ENCODE results near the gene KCNIP1. TPM values are rescaled to one million over a fixed set of nuclear protein-coding genes. Genes with fewer than 3 reads are reported as not detected.

The KCNIP1 gene
- total RNA-seq, 1 experiment from 2014 or later: not detected

- no peak overlapping the region for H3K4me3 ChIP-seq (replicated peaks in 1 of 2; ENCODE audit: low read depth in 1 of 2, low read length in 2 of 2)
- no peaks in the 10 kb centered on the region for H3K79me2 ChIP-seq (ENCODE audit: insufficient read depth, low read length)
- H2AFZ ChIP-seq (ENCODE audit: low read depth, low read length, poor library complexity, severe bottlenecking): no peak overlapping the region
- H3K27me3 ChIP-seq (ENCODE audit: insufficient read depth, low read length): peaks cover 24% of the 10 kb centered on the region; the same call in 1 of the 2 replicates
- POLR2A ChIA-PET: no interaction called here
- CTCF ChIA-PET: no interaction called here
- no peak overlapping the region for H3K4me2 ChIP-seq (ENCODE audit: low read length)
- peaks cover 0 to 3% of the 10 kb centered on the region in 2 experiments; a peak in 1 of 4 replicates for H3K4me1 ChIP-seq (ENCODE audit: control insufficient read depth in 1 of 2, insufficient read depth in 2 of 2, low read length in 2 of 2)
- ATAC-seq (no peak), DNase-seq (ENCODE audit: low read depth, low spot score) (no peak)
- no peak overlapping the region for H3K9ac ChIP-seq (ENCODE audit: low read length)
- TF ChIP-seq, protein P1, sequence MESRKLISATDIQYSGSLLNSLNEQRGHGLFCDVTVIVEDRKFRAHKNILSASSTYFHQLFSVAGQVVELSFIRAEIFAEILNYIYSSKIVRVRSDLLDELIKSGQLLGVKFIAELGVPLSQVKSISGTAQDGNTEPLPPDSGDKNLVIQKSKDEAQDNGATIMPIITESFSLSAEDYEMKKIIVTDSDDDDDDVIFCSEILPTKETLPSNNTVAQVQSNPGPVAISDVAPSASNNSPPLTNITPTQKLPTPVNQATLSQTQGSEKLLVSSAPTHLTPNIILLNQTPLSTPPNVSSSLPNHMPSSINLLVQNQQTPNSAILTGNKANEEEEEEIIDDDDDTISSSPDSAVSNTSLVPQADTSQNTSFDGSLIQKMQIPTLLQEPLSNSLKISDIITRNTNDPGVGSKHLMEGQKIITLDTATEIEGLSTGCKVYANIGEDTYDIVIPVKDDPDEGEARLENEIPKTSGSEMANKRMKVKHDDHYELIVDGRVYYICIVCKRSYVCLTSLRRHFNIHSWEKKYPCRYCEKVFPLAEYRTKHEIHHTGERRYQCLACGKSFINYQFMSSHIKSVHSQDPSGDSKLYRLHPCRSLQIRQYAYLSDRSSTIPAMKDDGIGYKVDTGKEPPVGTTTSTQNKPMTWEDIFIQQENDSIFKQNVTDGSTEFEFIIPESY (IDR thresholded peaks at IDR 0.05; ENCODE audit: extremely low read depth, insufficient replicate concordance, low read length): no peak
- no peak for TF ChIP-seq CEBPB (IDR thresholded peaks at IDR 0.05; ENCODE audit: low read depth)
- no peak for TF ChIP-seq POLR2A (IDR thresholded peaks at IDR 0.05; ENCODE audit: borderline replicate concordance, extremely low read depth, insufficient read depth, insufficient read length)
- TF ChIP-seq RAD21 (IDR thresholded peaks at IDR 0.05; ENCODE audit: low read depth): no peak
- no peak for TF ChIP-seq ELF1 (IDR thresholded peaks at IDR 0.05; ENCODE audit: borderline replicate concordance, low read depth)
- no peak for TF ChIP-seq SIN3A (IDR thresholded peaks at IDR 0.05; ENCODE audit: low read depth)
- no peak for TF ChIP-seq SP1 (IDR thresholded peaks at IDR 0.05; ENCODE audit: low read depth)
- no peak for TF ChIP-seq FOSL1 (IDR thresholded peaks at IDR 0.05; ENCODE audit: low read depth)
- TF ChIP-seq JUND (IDR thresholded peaks at IDR 0.05): no peak
- no peak for TF ChIP-seq EZH2phosphoT487 (IDR thresholded peaks at IDR 0.05; ENCODE audit: borderline replicate concordance)
- TF ChIP-seq, protein P2, sequence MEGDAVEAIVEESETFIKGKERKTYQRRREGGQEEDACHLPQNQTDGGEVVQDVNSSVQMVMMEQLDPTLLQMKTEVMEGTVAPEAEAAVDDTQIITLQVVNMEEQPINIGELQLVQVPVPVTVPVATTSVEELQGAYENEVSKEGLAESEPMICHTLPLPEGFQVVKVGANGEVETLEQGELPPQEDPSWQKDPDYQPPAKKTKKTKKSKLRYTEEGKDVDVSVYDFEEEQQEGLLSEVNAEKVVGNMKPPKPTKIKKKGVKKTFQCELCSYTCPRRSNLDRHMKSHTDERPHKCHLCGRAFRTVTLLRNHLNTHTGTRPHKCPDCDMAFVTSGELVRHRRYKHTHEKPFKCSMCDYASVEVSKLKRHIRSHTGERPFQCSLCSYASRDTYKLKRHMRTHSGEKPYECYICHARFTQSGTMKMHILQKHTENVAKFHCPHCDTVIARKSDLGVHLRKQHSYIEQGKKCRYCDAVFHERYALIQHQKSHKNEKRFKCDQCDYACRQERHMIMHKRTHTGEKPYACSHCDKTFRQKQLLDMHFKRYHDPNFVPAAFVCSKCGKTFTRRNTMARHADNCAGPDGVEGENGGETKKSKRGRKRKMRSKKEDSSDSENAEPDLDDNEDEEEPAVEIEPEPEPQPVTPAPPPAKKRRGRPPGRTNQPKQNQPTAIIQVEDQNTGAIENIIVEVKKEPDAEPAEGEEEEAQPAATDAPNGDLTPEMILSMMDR (IDR thresholded peaks at IDR 0.05 in 2 of 3, conservative IDR thresholded peaks at IDR 0.05 in 1 of 3; ENCODE audit: borderline replicate concordance in 1 of 3, insufficient read depth in 1 of 3, low read depth in 2 of 3, low read length in 2 of 3): no peak
- TF ChIP-seq, protein P3, sequence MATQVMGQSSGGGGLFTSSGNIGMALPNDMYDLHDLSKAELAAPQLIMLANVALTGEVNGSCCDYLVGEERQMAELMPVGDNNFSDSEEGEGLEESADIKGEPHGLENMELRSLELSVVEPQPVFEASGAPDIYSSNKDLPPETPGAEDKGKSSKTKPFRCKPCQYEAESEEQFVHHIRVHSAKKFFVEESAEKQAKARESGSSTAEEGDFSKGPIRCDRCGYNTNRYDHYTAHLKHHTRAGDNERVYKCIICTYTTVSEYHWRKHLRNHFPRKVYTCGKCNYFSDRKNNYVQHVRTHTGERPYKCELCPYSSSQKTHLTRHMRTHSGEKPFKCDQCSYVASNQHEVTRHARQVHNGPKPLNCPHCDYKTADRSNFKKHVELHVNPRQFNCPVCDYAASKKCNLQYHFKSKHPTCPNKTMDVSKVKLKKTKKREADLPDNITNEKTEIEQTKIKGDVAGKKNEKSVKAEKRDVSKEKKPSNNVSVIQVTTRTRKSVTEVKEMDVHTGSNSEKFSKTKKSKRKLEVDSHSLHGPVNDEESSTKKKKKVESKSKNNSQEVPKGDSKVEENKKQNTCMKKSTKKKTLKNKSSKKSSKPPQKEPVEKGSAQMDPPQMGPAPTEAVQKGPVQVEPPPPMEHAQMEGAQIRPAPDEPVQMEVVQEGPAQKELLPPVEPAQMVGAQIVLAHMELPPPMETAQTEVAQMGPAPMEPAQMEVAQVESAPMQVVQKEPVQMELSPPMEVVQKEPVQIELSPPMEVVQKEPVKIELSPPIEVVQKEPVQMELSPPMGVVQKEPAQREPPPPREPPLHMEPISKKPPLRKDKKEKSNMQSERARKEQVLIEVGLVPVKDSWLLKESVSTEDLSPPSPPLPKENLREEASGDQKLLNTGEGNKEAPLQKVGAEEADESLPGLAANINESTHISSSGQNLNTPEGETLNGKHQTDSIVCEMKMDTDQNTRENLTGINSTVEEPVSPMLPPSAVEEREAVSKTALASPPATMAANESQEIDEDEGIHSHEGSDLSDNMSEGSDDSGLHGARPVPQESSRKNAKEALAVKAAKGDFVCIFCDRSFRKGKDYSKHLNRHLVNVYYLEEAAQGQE (IDR thresholded peaks at IDR 0.05; ENCODE audit: low read depth): no peak
- TF ChIP-seq EZH2 (IDR thresholded peaks at IDR 0.05): no peak
- no peak for TF ChIP-seq MAX (IDR thresholded peaks at IDR 0.05)
- no peak for TF ChIP-seq SRF (IDR thresholded peaks at IDR 0.05; ENCODE audit: low read depth)
- intact Hi-C loops (cut with micrococcal nuclease): no loop called here
- H3K9me3 ChIP-seq (ENCODE audit: control insufficient read depth in 1 of 2, insufficient read depth in 1 of 2, low read depth in 1 of 2, low read length in 2 of 2): no peaks in the 10 kb centered on the region
- H3K27ac ChIP-seq (ENCODE audit: low read depth, low read length): no peak overlapping the region
- no peaks in the 10 kb centered on the region for H4K20me1 ChIP-seq (ENCODE audit: insufficient read depth)
- H3K9me2 ChIP-seq (ENCODE audit: insufficient read depth): no peaks in the 10 kb centered on the region
- H3K36me3 ChIP-seq (ENCODE audit: control insufficient read depth in 1 of 2, insufficient read depth in 2 of 2, low read length in 2 of 2): no peaks in the 10 kb centered on the region
- BruUV-seq (replicated peaks): no TSS peak
- RAD21 ChIA-PET (ENCODE audit: low non-redundant PET in 1 of 2, low total read pairs in 2 of 2, uncharacterized antibody in 2 of 2, unreplicated experiment in 2 of 2): no interaction called here
Observed at GRCh38 chr5:170491479-170491878, 12.3 kb upstream of the KCNIP1 start.
